ENCODE results near the gene ABCG8.

Gene ABCG8

DNA sequence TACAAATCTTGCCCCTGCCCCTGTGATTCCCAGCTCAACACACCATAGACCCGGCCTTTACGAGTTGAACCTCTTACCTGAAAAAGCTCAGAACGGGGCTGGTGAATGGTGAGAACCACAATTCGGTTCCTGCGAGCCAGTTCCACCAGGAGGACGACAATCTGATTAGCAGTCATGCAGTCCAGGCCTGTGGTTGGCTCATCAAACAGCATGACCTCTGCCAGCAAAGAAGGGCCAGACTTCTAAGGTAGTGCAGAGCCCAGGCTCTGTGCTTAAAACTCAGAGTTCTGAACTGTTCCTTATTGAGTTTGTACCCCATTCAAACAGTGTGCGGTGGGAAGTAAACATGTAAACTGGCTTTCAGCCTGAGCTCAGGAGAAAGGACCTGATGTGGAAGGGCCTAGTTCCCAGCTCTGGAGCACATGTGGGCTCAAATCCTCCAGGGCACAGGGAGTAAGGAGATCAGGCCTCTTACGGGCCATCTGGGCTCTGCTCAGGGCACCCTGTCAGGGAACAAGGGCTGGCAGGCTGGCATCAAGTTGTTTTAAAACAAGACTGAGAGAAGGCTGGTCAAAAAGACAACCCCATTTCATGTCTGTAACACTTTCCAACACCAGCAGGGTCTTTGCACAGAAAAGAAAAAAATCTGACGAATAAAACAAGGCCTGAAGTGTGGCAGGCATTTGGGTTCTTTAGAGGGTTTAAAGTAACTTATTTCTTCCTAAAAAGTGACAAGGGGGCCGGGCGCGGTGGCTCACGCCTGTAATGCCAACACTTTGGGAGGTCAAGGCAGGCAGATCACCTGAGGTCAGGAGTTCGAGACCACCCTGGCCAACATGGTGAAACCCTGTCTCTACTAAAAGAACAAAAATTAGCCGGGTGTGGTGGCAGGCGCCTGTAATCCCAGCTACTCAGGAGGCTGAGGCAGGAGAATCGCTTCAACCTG is 12.2 kb upstream of the ABCG8 start:
- DNase-seq (ENCODE audit: low read depth in 2 of 2): no peak

- no peak for DNase-seq (ENCODE audit: low read depth in 2 of 2)
Measured at GRCh38 chr2:43831543-43832294, 7.1 kb upstream of the ABCG8 start.

DNA sequence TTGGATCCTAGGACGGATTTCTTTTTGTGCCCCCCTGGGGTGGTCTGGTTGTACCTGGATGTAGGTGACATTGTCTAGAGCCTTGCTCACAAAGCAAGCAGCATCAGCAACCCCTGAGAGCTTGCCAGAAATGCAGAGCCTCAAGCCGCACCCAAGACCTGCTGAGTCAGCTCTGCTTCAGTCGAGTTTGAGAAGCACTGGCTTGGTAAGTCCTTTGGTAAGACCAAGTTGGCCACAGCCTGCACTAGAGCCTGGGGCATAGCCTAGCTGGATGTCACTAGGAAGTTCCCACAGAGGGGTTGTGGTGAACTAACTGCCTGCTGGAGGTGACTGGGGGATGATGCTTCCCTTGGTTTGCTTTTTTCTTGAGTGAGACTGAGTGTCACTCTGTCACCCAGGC is 6.3 kb upstream of the ABCG8 start:
- DNase-seq (ENCODE audit: low read depth in 2 of 2): no peak

- DNase-seq (ENCODE audit: low read depth in 2 of 2): no peak
Measured at GRCh38 chr2:43837033-43837432, 1.7 kb upstream of the ABCG8 start.

- DNase-seq (ENCODE audit: low read depth in 2 of 2): no peak
Measured at GRCh38 chr2:43837831-43838559, 776 bp upstream of the ABCG8 start.

DNA sequence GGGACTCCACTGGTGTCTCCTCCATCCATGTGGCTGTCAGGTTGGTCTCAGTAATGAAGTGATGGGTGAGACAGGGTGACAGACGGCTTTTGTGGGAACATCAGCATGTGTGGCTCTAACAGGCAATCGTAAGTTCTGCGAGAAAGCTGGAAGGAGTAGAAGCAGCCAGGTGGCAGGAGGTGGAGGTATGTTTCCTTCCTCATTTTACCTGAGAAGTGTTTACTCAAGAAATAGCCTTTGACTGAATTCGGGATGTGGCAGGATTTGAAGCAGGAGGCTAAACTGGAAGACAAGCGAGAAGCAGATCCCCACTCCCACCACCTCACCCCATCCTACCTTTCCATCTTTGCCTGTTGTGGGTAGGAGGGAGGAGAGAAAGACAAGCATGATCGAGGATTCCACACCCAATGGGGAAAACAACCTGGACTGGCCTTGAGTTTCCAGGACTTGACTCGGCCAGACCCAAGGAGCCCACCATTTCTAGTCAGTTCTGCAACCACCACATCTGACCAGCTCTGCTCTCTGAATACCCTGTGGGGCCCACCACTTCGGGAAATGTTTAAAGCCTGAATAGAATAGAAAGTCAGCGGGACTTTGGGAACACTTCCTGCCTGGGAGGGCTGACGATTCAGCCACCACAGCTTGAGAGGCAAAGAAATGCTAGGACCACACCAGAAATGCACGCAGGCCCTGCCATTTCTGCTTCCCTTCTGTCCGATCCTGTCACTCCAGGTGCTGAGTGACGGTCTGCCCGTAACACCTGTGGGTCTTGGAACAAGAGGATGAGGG is 1.2 kb downstream of the ABCG8 start:
- DNase-seq (ENCODE audit: low read depth in 2 of 2): no peak

DNA sequence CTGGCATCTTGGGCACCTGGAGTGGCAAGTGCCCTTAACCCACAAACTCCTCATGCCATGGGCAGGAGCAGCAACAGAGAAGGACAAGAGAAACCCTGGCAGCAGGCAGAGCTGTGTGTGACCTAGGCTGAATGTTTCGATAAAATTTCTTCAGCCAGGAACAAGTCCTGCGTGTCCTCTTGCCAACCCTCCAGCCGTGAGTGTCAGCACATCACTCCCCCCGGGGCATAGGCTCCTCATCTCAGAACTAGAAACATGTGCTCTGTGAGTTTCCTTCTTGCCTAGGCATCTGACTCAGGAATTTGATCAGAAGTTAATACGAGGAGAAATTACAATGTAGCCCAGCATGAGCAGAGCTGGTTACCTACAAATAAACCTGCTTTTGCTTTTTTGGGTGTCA is 2.2 kb downstream of the ABCG8 start:
- no peak for DNase-seq (ENCODE audit: low read depth in 2 of 2)

GRCh38 chr2:43841949-43842865 is 3.4 kb downstream of the ABCG8 start:
- no peak for DNase-seq (ENCODE audit: low read depth in 2 of 2)

DNA sequence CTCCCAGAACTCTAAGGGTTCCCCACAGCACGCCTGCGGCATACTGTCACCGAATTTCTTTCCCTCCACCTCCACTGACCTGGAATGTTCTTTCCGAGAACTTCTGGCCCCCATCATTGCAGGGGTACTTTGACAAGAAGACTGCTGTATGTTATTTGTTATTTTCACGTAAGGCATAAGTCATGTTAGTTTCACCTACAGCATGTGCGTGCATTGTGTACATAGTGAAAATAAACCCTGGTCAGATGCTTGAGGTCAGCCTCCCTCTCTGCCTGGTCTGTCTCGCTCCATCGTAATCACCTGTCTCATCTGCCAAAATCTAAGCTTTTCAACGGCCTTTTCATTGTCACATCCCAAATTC is 4.1 kb downstream of the ABCG8 start:
- no peak for DNase-seq (ENCODE audit: low read depth in 2 of 2)

GRCh38 chr2:43845181-43845580 is 6.4 kb downstream of the ABCG8 start:
- no peak for DNase-seq (ENCODE audit: low read depth in 2 of 2)

- no peak for DNase-seq (ENCODE audit: low read depth in 2 of 2)
Measured at GRCh38 chr2:43846140-43846793, 7.5 kb downstream of the ABCG8 start.

- no peak for DNase-seq (ENCODE audit: low read depth in 2 of 2)
Measured at GRCh38 chr2:43848214-43848613, 9.4 kb downstream of the ABCG8 start.

- DNase-seq (ENCODE audit: low read depth in 2 of 2): no peak
Measured at GRCh38 chr2:43851011-43851980, 12.5 kb downstream of the ABCG8 start.

- no peak for DNase-seq (ENCODE audit: low read depth in 2 of 2)
Measured at GRCh38 chr2:43852196-43852730, 13.5 kb downstream of the ABCG8 start.

DNA sequence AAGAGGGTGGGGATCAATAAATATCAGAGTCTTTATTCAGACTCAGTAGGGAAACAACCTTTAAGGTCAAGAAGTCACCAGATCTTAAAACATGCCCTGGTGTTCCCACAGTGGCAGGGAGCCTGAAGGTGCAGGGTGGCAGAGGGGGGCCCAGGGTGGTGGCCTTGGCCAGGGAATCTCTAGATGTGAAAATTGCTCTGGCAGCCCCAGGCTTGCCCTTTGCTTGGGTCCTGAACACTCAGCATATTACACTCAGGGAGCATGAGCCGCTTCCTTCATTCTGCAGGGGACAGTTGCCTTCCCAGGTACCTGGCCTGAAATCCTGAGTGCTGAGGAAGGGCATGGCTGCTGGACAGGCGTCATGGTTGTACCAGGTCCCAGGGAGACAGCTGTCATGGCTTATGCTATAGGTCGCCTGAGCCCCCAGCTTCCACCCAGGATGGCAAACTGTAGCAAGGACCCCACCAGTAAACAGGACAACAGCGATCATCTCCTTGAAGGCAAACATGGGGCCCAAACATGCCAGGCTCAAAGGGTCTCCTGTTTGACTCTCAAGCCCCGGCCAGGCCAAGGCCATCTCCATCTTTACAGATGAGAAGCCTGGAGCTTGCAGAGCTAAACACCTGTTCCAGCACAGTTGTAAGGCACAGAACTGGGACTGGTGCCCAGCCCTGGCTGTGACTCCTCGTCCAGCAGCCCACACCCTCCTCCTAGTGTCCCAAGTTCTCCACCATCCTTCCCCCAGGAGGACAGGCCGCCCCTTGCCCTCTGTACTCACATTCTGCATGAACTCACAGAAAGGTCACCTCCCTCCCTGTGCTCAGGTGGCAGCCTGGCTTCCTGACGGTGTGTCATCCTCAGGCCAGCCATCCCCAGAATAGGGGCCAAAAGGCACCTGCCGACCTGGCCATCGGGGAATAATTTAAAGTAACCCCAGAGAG is 14.6 kb downstream of the ABCG8 start:
- DNase-seq (ENCODE audit: low read depth in 2 of 2): no peak

- no peak for DNase-seq (ENCODE audit: low read depth in 2 of 2)
Measured at GRCh38 chr2:43854671-43855070, 15.9 kb downstream of the ABCG8 start.

- DNase-seq (ENCODE audit: low read depth in 2 of 2): no peak
Measured at GRCh38 chr2:43855292-43855691, 16.5 kb downstream of the ABCG8 start.

Data from stimulated activated CD8-positive, alpha-beta memory T cell treated with anti-CD3 and anti-CD28 coated beads, Interleukin-2, amount 100 ng/mL, for 48 hours (primary cell).